ENCODE results near the gene GALNTL6.
A peak's percentile ranks its signal among the peaks of the same experiment; 100 is the strongest.

The GALNTL6 gene

DNA sequence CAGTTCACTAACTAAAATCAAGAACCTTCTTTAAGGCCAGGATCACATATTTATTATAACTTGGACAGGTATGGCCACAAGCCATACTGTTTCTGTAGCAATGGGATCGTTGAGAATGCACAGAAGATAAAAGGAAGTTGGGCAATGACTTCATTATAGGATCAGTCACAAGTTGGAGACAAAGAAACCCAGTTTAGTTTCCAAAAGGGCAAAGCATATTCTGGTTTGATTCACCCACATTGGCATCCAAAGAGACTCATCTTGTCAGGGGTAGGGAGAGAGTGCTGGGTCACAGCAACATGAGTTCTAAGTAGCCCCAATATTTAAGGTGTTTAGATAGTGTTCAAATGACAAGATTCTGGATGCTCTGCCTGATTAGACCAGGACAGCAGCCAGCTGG lies 1038.3 kb downstream of the GALNTL6 start:
- Histone ChIP-seq H3K4me2 (ENCODE audit: low read length) (peak overlapping the region; percentile 50), H3K4me3 (ENCODE audit: low read length) (no peak overlapping the region), H3K9ac (ENCODE audit: low read depth, low read length) (no peak overlapping the region), H3K9me3 (replicated peaks; ENCODE audit: low read length) (no peaks in the 10 kb centered on the region), H3K4me1 (ENCODE audit: control insufficient read depth, insufficient read depth, low read length) (peaks cover 15% of the 10 kb centered on the region), H3K36me3 (ENCODE audit: insufficient read depth, low read length) (no peaks in the 10 kb centered on the region), H3K27me3 (ENCODE audit: control insufficient read depth, insufficient read depth, low read length) (no peaks in the 10 kb centered on the region)

DNA sequence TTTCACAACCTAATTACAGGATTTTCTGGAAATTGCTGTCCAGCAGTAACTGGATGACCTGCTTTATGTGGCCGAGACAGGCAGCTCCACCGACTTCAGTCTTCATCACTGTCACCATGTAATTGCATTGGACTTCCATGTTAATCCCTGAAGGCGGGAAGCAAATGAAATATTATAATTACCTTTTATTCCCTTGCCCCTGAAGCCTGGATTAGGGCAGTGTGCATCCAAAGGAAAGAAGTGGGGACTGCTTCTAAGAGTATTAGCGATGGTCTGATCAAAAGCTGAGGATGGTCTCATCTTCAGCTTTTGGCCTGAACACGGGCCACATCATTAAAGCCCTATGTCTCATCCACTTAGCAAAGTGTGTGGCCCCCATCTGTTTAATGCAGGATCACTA lies 1043.8 kb downstream of the GALNTL6 start:
- no peak overlapping the region for H3K4me2 ChIP-seq (ENCODE audit: low read length)
- no peaks in the 10 kb centered on the region for H3K9me3 ChIP-seq (replicated peaks; ENCODE audit: low read length)
- no peaks in the 10 kb centered on the region for H3K36me3 ChIP-seq (ENCODE audit: insufficient read depth, low read length)

DNA sequence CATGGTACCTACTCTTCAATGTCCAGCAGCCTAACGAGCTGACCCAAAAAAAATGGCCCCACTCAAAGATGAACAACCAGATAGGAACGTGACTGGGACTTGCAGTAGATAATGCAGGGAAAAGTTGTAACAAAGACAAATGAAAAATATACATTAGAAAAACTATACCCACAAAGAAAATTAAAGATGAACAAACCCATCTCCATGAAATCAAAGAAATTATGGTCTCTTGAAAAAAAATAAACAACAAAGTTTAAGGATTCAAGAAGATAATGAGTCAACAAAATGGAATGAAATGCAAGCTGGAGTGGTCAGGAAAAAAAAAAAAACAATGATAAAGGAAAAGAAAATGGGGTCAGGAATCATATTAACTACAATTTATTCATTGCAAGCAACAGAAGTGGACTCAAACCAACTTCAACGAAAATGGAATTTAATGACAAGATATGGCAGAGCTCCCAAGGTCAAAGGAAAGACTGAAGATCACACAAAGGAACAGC lies 1045.6 kb downstream of the GALNTL6 start:
- Histone ChIP-seq H3K9ac (ENCODE audit: low read depth, low read length) (no peak overlapping the region), H3K4me2 (ENCODE audit: low read length) (no peak overlapping the region), H3K9me3 (replicated peaks; ENCODE audit: low read length) (no peaks in the 10 kb centered on the region), H3K4me1 (ENCODE audit: control insufficient read depth, insufficient read depth, low read length) (peaks cover 5% of the 10 kb centered on the region), H3K36me3 (ENCODE audit: insufficient read depth, low read length) (no peaks in the 10 kb centered on the region), H3K4me3 (ENCODE audit: low read length) (no peak overlapping the region), H3K27me3 (ENCODE audit: control insufficient read depth, insufficient read depth, low read length) (no peaks in the 10 kb centered on the region)

More for the DNA sequence above, 1043.8 kb downstream of the GALNTL6 start:
- H3K4me3 ChIP-seq (ENCODE audit: low read length), result no peak overlapping the region
- no peaks in the 10 kb centered on the region for H3K27me3 ChIP-seq (ENCODE audit: control insufficient read depth, insufficient read depth, low read length)
- peaks cover 5% of the 10 kb centered on the region for H3K4me1 ChIP-seq (ENCODE audit: control insufficient read depth, insufficient read depth, low read length)
- no peak overlapping the region for H3K9ac ChIP-seq (ENCODE audit: low read depth, low read length)

DNA sequence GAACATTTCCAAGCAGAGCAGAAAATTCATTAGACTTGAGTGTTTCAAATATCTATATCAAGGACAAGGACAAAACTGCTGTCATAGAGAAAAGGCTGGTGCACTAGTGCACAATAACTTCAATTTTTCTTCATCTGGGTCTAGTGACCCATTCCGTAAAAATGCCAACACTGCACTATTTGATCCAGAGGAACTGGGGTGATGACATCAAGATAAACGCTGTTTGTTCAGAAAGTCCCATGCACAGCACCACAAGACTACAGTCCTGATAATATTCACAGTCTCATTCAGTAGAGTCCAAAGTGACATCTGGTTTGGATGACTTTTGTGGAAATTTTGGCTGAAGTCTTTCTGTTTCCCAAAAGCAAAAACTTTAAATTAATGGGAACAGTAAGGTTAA lies 1051.9 kb downstream of the GALNTL6 start:
- no peaks in the 10 kb centered on the region for H3K9me3 ChIP-seq (replicated peaks; ENCODE audit: low read length)
- no peak overlapping the region for H3K4me2 ChIP-seq (ENCODE audit: low read length)
- H3K36me3 ChIP-seq (ENCODE audit: insufficient read depth, low read length), result no peaks in the 10 kb centered on the region
- peaks cover 17% of the 10 kb centered on the region for H3K27me3 ChIP-seq (ENCODE audit: control insufficient read depth, insufficient read depth, low read length)
- H3K4me3 ChIP-seq (ENCODE audit: low read length), result no peak overlapping the region
- H3K9ac ChIP-seq (ENCODE audit: low read depth, low read length), result no peak overlapping the region
- H3K4me1 ChIP-seq (ENCODE audit: control insufficient read depth, insufficient read depth, low read length), result no peaks in the 10 kb centered on the region

DNA sequence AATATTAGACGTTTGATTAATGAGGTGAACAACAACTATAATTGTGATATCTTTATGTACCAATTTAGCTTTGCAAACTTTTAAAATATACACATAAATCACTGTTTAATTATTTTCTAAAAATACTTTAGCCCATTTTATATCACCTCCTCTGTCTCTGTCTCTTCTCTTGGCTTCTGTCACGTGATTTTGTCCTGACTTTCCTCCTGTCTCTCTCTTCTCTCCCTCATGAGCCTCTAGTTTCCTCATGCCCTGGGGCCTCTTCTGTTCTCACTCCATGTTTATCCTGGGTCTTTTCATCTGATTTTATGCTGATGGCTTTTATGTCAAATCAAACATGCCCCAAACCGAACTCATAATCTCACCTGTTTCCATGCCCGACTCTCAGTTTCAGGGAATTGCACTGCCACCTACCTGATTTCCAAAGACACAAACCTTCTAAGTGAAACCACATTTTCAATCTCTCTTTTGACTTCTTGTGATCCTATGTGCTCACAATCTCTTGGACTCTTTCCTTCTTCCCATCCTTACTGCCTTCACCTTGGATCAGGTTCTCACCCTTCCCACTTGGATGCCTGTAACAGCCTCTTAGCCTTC lies 1052.4 kb downstream of the GALNTL6 start:
- H3K9ac ChIP-seq (ENCODE audit: low read depth, low read length), result no peak overlapping the region
- no peaks in the 10 kb centered on the region for H3K9me3 ChIP-seq (replicated peaks; ENCODE audit: low read length)
- H3K4me1 ChIP-seq (ENCODE audit: control insufficient read depth, insufficient read depth, low read length), result no peaks in the 10 kb centered on the region
- no peaks in the 10 kb centered on the region for H3K36me3 ChIP-seq (ENCODE audit: insufficient read depth, low read length)
- H3K4me3 ChIP-seq (ENCODE audit: low read length), result no peak overlapping the region
- H3K27me3 ChIP-seq (ENCODE audit: control insufficient read depth, insufficient read depth, low read length), result peaks cover 17% of the 10 kb centered on the region
- H3K4me2 ChIP-seq (ENCODE audit: low read length), result no peak overlapping the region

DNA sequence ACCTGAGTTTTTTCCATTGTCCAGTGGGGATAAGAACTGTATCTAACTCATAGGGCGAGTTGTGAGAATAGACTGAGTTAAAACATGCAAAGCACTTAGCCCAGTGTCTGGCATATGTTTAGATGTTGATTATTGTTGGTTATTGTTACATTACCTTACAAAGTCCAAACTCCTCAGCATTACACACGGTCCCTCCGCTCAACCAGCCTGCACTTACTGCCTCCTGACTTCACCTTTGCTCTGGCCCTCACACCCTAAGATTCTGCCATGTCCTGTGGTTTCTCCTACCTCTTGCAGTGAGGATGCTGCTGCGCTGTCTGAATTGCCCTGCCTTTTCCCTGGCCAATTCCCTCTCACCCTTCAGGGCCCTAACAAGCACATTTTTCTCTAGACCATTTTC lies 1053.2 kb downstream of the GALNTL6 start:
- Histone ChIP-seq H3K36me3 (ENCODE audit: insufficient read depth, low read length) (no peaks in the 10 kb centered on the region), H3K4me2 (ENCODE audit: low read length) (no peak overlapping the region), H3K9me3 (replicated peaks; ENCODE audit: low read length) (no peaks in the 10 kb centered on the region), H3K4me1 (ENCODE audit: control insufficient read depth, insufficient read depth, low read length) (no peaks in the 10 kb centered on the region), H3K27me3 (ENCODE audit: control insufficient read depth, insufficient read depth, low read length) (peaks cover 17% of the 10 kb centered on the region), H3K4me3 (ENCODE audit: low read length) (no peak overlapping the region), H3K9ac (ENCODE audit: low read depth, low read length) (no peak overlapping the region)

DNA sequence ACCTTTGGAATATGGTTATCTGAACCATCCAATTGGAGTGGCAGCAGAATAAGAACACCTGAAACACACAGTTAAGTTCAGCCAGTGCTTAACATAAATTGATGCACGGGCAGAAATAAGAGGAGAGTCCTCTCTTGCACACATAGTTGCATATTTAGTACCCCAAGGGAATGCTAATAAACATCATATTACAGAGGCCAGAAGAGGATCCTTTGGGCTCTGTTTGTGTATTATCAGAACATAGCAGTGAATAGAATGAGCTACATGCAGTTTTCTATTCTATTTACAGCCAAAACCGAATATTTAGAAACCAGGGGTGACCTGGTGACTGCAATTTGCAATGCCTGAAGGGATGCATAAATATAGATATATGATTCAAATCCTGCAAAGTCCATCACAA lies 1054.6 kb downstream of the GALNTL6 start:
- no peak overlapping the region for H3K4me2 ChIP-seq (ENCODE audit: low read length)
- no peaks in the 10 kb centered on the region for H3K4me1 ChIP-seq (ENCODE audit: control insufficient read depth, insufficient read depth, low read length)
- H3K36me3 ChIP-seq (ENCODE audit: insufficient read depth, low read length), result no peaks in the 10 kb centered on the region
- no peak overlapping the region for H3K9ac ChIP-seq (ENCODE audit: low read depth, low read length)
- no peaks in the 10 kb centered on the region for H3K9me3 ChIP-seq (replicated peaks; ENCODE audit: low read length)
- no peak overlapping the region for H3K4me3 ChIP-seq (ENCODE audit: low read length)
- H3K27me3 ChIP-seq (ENCODE audit: control insufficient read depth, insufficient read depth, low read length), result peaks cover 17% of the 10 kb centered on the region

DNA sequence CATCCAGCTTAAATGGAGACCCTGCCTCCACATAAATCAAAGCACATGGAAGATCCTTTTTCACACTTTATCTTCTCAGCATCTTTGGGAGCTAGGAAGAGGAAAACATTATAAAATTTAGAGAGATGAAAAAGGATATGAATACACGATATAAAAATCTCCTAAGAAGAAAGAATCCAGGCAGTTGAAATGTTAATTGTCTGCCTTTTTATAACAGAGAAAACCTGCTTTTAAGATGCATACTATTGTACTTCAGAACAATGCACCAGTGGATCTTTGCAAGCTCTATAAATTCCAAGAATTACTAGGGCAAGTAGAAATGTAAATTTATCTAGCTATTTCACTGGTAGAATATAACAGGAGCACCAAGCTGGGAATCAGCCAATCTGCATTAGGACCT lies 1055.1 kb downstream of the GALNTL6 start:
- Histone ChIP-seq H3K9ac (ENCODE audit: low read depth, low read length) (no peak overlapping the region), H3K4me1 (ENCODE audit: control insufficient read depth, insufficient read depth, low read length) (no peaks in the 10 kb centered on the region), H3K27me3 (ENCODE audit: control insufficient read depth, insufficient read depth, low read length) (peaks cover 17% of the 10 kb centered on the region), H3K4me2 (ENCODE audit: low read length) (no peak overlapping the region), H3K4me3 (ENCODE audit: low read length) (no peak overlapping the region), H3K9me3 (replicated peaks; ENCODE audit: low read length) (no peaks in the 10 kb centered on the region), H3K36me3 (ENCODE audit: insufficient read depth, low read length) (no peaks in the 10 kb centered on the region)

DNA sequence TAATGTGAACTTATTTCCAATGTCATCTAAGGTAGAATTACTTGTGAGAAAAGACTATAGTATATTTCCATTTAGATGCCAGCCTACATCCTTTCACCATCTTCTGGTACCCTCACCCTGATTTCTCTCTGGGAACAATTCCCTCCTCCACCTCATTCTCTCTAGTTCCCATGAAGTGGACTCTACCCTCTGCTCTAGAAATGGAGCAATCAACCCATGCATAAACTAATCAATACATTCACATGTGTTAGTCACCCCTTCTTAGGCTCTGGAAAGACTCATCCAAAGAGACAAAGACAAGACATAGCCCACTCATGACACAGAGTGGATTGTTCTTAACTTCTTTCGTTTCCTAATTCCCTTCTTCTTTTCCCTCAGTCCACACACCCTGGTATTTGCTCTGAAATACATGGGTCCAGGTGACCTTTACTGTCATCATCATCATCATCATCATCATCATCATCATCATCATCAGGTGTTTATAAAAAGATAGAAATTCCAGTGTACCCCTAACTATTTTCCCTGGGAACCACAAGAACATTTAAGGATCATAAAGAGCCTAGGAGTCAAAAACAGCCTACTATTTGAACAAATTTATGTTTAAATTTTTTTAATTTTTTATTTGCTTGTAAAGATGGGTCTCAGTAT lies 1056.5 kb downstream of the GALNTL6 start:
- Histone ChIP-seq H3K27me3 (ENCODE audit: control insufficient read depth, insufficient read depth, low read length) (peaks cover 22% of the 10 kb centered on the region), H3K4me3 (ENCODE audit: low read length) (no peak overlapping the region), H3K9me3 (replicated peaks; ENCODE audit: low read length) (no peaks in the 10 kb centered on the region), H3K4me1 (ENCODE audit: control insufficient read depth, insufficient read depth, low read length) (no peaks in the 10 kb centered on the region), H3K9ac (ENCODE audit: low read depth, low read length) (no peak overlapping the region), H3K36me3 (ENCODE audit: insufficient read depth, low read length) (no peaks in the 10 kb centered on the region), H3K4me2 (ENCODE audit: low read length) (no peak overlapping the region)

DNA sequence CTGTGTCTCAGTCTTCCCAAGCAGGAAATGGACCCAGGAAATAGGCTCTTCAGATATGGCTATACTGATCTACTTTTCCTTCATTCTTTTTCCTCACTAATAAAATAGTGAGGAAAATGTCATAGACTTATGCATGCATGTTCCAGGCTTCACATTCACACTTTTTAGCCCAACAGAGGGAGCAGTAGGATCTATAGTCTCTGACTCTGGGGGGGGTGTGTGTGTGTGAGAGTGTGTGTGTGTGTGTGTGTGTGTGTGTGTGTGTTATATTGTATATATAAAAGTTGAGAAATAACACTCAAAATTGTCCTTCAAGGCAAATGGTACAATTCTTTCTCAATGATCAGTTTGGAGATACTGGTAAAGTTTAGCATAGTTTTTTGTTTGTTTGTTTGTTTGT lies 1058.2 kb downstream of the GALNTL6 start:
- no peak overlapping the region for H3K9ac ChIP-seq (ENCODE audit: low read depth, low read length)
- no peaks in the 10 kb centered on the region for H3K9me3 ChIP-seq (replicated peaks; ENCODE audit: low read length)
- no peaks in the 10 kb centered on the region for H3K36me3 ChIP-seq (ENCODE audit: insufficient read depth, low read length)
- peaks cover 17% of the 10 kb centered on the region for H3K27me3 ChIP-seq (ENCODE audit: control insufficient read depth, insufficient read depth, low read length)
- no peak overlapping the region for H3K4me3 ChIP-seq (ENCODE audit: low read length)
- no peak overlapping the region for H3K4me2 ChIP-seq (ENCODE audit: low read length)
- H3K4me1 ChIP-seq (ENCODE audit: control insufficient read depth, insufficient read depth, low read length), result no peaks in the 10 kb centered on the region

DNA sequence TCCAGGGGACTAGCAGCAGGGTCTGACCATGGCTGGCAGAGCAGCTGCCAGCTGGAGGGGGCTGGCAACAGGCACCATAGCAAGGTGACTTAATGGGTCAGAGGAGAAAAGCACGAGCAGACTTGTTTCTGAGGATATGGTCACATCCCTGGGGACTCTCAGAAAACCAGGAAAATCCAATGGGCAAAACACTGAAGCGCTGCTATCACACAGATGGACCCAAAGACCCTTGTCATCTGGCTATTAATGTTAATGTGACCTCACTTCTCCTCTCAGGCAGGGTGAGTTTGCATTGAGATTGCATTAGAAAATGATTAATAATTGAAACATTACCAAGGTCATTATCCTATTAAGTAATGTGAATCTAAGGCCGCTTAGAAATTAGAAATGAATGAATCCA lies 1061.7 kb downstream of the GALNTL6 start:
- H3K9me3 ChIP-seq (replicated peaks; ENCODE audit: low read length), result no peaks in the 10 kb centered on the region
- H3K4me2 ChIP-seq (ENCODE audit: low read length), result no peak overlapping the region

DNA sequence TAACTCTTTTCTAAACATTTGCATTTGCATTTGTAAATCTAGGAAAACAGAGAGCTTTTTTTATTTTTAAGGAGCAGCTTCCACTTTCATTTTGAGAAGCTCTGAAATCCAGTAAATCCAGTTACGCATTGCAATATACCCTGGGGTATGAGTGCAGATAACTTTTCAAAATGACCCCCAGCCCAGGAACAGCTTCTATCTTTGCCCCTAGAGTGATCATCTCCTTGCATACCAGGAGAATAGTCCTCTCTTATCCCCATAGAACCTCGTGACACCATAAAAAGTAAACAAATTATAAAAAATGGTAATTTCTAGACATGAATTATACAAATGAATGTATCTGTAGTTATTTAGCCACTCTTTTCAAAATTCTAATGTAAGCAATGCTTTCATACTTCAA lies 1063.2 kb downstream of the GALNTL6 start:
- Histone ChIP-seq H3K4me1 (ENCODE audit: control insufficient read depth, insufficient read depth, low read length) (no peaks in the 10 kb centered on the region), H3K4me3 (ENCODE audit: low read length) (no peak overlapping the region), H3K36me3 (ENCODE audit: insufficient read depth, low read length) (no peaks in the 10 kb centered on the region), H3K9me3 (replicated peaks; ENCODE audit: low read length) (no peaks in the 10 kb centered on the region), H3K9ac (ENCODE audit: low read depth, low read length) (no peak overlapping the region), H3K27me3 (ENCODE audit: control insufficient read depth, insufficient read depth, low read length) (peaks cover 5% of the 10 kb centered on the region), H3K4me2 (ENCODE audit: low read length) (no peak overlapping the region)

More for the DNA sequence above, 1061.7 kb downstream of the GALNTL6 start:
- no peak overlapping the region for H3K9ac ChIP-seq (ENCODE audit: low read depth, low read length)
- peaks cover 5% of the 10 kb centered on the region for H3K27me3 ChIP-seq (ENCODE audit: control insufficient read depth, insufficient read depth, low read length)
- no peaks in the 10 kb centered on the region for H3K4me1 ChIP-seq (ENCODE audit: control insufficient read depth, insufficient read depth, low read length)
- no peaks in the 10 kb centered on the region for H3K36me3 ChIP-seq (ENCODE audit: insufficient read depth, low read length)
- H3K4me3 ChIP-seq (ENCODE audit: low read length), result no peak overlapping the region

Data from skeletal muscle satellite cell (primary cell).